H1 (cell line): ENCODE results near the gene UVRAG. TPM values are rescaled to one million over a fixed set of nuclear protein-coding genes. Genes with fewer than 3 reads are reported as not detected.

ENCODE experiments used
- GABPA ChIP-seq: IDR thresholded peaks from 2 replicates; pipeline ENCODE4 v1.6.1; 2011; ENCODE audit warnings: mild to moderate bottlenecking, low read length, moderate library complexity, borderline replicate concordance; ENCODE audit not compliant: insufficient read depth
- polyA plus RNA-seq, 7 experiments: library from polyadenylated mRNA; depleted of rRNA in 3 of 7; stranded (reverse) in 5 of 7; unstranded in 2 of 7; fragments of >200 nt in 5 of 7; fragments of 200-250 nt in 2 of 7; gene quantifications; 1 replicate in 5 of 7; 2 replicates in 1 of 7; 4 replicates in 1 of 7; pipeline versions ENCODE4 v1.2.1 to v1.2.3, GENCODE V29; 2011 to 2013; ENCODE audit warnings: missing spikeins in 2 of 7, mixed read lengths in 2 of 7
- total RNA-seq: library from RNA; stranded (reverse); fragmentation: NEBNext Ultra II Directional; extraction: Animal tissue kit (Norgen Biotek cat#: 25700); gene quantifications from 2 replicates; pipeline ENCODE4 v1.2.1, GENCODE V29; 2021
- TF ChIP-seq, protein P1 (sequence below): IDR thresholded peaks from 2 replicates; pipeline ENCODE4 v1.6.1; 2012; ENCODE audit warnings: low read length, inconsistent platforms

Gene UVRAG
- total and polyA plus RNA-seq, 2 of the 8 experiments (the other 6 are each of a cell fraction or from before 2014, with no cell fraction given), result 5.5 to 14.7 TPM

DNA sequence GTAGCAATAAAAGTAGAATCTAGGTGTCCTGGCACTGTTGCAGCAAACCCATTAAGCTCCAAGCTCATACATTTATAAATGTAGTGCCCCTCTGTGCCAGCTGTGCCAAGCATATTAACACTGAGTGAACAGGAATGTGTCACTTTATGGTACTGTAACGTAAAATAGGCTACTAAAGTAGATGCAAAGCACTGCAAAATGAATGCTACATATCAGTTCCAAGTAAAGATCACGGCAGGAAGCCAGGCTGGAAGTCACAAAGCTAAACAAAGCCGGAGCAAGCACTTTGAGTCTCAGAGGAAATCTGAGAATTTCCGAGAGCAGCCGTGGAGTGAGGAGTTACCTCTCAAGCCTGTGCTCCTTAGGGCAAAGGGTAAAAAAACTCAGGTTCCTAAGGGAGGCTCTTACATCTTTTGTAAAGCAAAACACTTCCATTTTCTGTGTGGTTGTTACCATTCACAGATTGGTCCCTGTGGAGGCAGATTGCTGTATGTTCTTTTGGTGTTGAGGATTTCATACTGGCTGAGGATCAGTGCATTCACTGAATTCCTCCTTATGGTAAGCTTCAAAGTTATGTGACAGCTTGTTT, 305.6 kb downstream of the UVRAG start (continued):
- TF ChIP-seq, protein P1, sequence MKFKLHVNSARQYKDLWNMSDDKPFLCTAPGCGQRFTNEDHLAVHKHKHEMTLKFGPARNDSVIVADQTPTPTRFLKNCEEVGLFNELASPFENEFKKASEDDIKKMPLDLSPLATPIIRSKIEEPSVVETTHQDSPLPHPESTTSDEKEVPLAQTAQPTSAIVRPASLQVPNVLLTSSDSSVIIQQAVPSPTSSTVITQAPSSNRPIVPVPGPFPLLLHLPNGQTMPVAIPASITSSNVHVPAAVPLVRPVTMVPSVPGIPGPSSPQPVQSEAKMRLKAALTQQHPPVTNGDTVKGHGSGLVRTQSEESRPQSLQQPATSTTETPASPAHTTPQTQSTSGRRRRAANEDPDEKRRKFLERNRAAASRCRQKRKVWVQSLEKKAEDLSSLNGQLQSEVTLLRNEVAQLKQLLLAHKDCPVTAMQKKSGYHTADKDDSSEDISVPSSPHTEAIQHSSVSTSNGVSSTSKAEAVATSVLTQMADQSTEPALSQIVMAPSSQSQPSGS, result no peak
- TF ChIP-seq GABPA, result no peak
- TF ChIP-seq, all 59 proteins: peak for 0
